AG09309 (cell line): ENCODE measurements around the gene ABLIM2.

ENCODE experiments used
- DNase-seq: peaks from one replicate; pipeline ENCODE4 v3.0.0-alpha.2; 2010; ENCODE audit warnings: low read depth
- H3K4me3 ChIP-seq: 2 replicates; pipeline ENCODE4 v1.5.1; 2011; ENCODE audit warnings: mild to moderate bottlenecking, low read depth, low read length, moderate library complexity; ENCODE audit not compliant: control insufficient read depth
- TF ChIP-seq, protein P1 (sequence below): IDR thresholded peaks from 2 replicates; pipeline ENCODE4 v1.5.1; 2011; ENCODE audit warnings: mild to moderate bottlenecking, low read depth, low read length, inconsistent platforms; ENCODE audit not compliant: insufficient read depth, control insufficient read depth; ENCODE audit errors: missing control alignments

ABLIM2 gene

DNA sequence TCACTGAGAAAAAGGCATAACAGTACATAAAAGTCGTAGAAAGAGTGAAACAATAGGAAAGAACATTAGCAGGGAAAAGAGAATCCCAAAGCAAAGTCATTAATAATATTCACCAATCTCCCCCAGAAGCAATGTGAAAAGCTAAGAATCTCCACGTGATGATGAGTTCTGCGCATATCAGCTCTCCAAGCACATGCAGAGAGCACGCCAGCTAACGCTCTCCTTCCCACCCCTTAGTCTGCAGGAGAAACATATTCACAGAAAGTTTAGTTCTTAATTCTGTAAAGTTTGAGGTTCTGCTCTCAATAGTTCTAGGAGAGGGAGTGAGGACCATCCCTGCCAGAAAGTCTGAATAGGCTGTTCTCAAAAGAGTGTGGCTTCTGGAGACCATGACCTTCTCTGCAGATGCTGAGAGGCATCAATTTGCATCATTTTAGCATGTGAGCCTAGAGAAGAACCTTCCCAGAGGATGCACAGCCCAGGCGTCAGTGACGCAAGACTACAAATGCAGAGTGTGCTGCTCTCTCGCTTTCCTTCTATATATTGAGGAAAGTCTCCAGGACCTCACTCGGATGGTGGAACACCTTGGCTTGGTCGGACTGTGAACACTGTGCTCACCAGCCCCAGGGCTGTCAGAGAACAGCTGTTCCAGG is 167.7 kb downstream of the ABLIM2 start:
- TF ChIP-seq, protein P1, sequence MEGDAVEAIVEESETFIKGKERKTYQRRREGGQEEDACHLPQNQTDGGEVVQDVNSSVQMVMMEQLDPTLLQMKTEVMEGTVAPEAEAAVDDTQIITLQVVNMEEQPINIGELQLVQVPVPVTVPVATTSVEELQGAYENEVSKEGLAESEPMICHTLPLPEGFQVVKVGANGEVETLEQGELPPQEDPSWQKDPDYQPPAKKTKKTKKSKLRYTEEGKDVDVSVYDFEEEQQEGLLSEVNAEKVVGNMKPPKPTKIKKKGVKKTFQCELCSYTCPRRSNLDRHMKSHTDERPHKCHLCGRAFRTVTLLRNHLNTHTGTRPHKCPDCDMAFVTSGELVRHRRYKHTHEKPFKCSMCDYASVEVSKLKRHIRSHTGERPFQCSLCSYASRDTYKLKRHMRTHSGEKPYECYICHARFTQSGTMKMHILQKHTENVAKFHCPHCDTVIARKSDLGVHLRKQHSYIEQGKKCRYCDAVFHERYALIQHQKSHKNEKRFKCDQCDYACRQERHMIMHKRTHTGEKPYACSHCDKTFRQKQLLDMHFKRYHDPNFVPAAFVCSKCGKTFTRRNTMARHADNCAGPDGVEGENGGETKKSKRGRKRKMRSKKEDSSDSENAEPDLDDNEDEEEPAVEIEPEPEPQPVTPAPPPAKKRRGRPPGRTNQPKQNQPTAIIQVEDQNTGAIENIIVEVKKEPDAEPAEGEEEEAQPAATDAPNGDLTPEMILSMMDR: no peak
- no peak overlapping the region for H3K4me3 ChIP-seq
- no peak for DNase-seq

DNA sequence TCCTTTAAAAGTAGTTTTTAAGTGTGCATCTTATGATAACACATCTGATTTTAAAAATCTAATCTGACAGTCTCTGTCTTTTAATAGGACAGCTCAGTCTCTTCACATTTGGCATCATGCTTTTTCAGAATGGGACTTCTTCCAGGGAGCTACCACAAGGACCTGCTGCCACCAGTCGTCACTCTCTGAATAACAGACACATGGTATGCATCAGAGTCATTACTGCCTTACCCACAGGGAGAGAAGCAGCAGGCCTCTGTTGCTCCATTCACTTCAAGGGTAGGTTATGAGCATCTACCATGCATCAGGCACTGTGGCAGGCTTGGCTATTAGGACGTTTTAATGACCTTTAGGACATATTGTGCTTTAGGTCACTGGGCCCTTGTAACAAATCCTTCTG is 169.0 kb downstream of the ABLIM2 start:
- H3K4me3 ChIP-seq: no peak overlapping the region
- TF ChIP-seq, protein P1: no peak
- no peak for DNase-seq

DNA sequence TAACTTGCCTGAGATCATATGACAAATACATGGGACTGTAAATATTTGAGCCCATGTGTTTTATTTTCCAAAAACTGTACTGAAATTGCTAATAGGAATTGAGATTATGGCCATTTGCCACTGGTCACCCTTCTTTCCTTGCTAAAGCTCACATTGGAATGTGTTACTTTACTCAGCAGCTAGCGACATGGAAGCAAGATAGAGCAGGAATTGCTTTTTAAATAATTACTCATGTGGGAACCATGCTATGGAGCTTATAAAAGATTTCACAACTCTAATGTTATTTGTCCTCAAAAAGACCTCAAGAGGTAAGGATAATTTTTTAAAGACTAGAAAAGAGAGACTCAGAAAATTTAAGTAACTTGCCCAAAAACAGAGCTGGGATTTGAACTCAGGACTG is 170.2 kb downstream of the ABLIM2 start:
- TF ChIP-seq, protein P1: no peak
- DNase-seq: peak; percentile 64

DNA sequence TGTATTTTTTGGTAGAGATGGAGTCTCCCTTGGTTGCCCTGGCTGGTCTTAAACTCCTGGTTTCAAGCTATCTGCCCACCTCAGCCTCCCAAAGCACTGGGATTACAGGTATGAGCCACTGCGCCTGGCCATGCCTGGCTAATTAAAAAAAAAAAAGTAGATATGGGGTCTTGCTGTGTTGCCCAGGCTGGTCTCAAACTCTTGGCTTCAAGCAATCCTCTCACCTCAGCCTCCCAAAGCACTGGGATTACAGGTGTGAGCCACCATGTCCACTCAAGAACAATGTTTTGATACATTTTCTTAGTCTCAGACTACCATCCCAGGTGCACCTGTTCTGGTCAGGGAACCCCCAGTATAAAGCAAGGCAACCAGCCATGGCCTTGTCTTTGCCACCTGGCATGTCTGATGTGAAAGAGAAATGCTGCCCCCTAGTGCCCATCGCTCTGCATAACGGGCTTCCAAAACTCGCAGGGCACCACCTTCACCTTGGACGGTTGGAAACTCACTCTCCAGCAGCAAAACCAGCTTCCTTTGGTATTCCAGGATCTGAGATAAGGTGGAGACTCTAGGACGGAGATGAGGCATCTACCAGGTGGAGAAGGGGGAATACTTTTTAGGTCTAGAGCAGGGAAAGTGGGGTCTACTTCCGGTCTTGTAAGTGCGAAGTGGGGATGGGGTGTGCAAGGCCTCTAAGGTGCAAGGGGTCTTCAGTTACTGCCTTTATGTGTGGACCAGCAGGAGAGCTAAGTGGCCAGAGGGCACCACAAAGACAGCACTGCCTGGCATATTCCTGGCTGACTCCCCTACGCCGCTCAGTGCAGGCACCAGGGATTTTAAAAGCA is 171.2 kb downstream of the ABLIM2 start:
- no peak for DNase-seq
- H3K4me3 ChIP-seq: no peak overlapping the region
- TF ChIP-seq, protein P1: peak; percentile 90

More for the DNA sequence above, 170.2 kb downstream of the ABLIM2 start:
- no peak overlapping the region for H3K4me3 ChIP-seq

DNA sequence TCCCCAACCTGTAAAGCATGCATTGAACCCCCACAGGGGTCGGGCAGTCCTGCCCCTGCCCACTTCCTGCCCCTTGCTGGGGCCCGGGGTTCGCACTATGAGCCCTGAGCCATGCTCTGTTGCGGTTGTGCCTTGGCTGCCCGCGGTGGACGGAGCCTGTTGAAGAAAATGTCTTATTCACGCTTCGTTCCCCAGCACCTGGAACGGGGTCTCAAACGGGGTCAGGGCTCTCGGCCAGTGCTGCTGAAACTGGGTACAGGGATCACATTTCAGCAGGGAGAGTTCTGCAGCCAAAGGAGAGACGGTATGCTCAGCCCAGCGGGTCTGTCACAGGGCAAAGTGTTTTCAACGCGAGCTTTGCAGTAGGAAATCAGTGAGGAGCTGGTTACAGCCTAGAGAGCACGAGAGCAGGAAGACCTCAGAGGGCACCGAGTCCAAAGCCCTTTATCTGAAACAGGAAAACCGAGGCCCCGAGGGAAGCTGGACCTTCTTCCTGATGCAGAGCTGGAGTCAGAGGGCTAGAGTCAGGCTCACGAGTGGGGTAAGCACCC is 172.6 kb downstream of the ABLIM2 start:
- H3K4me3 ChIP-seq: no peak overlapping the region
- TF ChIP-seq, protein P1: no peak
- no peak for DNase-seq

DNA sequence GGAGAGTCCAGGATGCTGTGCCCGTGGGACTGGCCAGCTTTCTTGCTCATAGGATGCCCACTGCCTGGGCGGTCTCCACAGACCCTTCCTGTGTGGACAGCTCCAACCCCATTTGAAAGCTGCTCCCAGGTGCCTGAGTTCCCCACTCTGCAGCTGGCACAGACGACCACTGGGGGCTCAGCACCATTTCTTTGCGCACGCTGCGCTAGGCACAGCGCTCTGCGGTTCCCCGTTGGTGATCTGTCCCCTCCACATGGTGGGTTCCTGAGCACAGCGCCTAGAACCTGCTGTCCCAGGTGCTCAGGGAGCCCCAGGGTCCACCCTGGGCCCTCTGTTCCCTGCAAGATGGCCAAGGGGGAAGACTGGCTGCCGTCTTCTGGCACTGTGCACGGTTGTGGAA is 173.5 kb downstream of the ABLIM2 start:
- DNase-seq: no peak
- no peak overlapping the region for H3K4me3 ChIP-seq
- TF ChIP-seq, protein P1: no peak
